ENCODE measurements around the gene CAGE1.

CAGE1 gene

GRCh38 chr6:7311176-7311575, 78.4 kb downstream of the CAGE1 start:
- DNase-seq (ENCODE audit: low read depth) = no peak
- peak overlapping the region; percentile 65 for H3K4me3 ChIP-seq (ENCODE audit: low read depth, low read length)
- TF ChIP-seq, protein P1, sequence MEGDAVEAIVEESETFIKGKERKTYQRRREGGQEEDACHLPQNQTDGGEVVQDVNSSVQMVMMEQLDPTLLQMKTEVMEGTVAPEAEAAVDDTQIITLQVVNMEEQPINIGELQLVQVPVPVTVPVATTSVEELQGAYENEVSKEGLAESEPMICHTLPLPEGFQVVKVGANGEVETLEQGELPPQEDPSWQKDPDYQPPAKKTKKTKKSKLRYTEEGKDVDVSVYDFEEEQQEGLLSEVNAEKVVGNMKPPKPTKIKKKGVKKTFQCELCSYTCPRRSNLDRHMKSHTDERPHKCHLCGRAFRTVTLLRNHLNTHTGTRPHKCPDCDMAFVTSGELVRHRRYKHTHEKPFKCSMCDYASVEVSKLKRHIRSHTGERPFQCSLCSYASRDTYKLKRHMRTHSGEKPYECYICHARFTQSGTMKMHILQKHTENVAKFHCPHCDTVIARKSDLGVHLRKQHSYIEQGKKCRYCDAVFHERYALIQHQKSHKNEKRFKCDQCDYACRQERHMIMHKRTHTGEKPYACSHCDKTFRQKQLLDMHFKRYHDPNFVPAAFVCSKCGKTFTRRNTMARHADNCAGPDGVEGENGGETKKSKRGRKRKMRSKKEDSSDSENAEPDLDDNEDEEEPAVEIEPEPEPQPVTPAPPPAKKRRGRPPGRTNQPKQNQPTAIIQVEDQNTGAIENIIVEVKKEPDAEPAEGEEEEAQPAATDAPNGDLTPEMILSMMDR (IDR thresholded peaks at IDR 0.05; ENCODE audit: insufficient read depth, low read depth, low read length, missing control alignments) = no peak

DNA sequence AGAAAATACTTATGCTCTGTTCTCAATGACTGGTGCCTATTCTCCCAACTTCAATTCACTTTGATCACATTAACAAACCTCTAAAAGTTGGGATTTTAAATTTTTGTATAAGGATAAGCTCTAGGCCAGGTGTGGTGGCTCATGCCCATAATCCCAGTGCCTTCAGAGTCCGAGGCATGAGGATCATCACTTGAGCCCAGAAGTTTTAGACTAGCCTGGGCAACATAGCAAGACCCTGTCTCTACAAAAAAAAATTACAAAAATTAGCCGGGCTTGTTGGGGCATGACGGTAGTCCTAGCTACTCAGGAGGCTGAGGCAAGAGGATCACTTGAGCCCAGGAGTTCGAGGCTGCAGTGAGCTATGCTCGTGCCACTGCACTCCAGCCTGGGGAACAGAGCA, 80.5 kb downstream of the CAGE1 start:
- TF ChIP-seq, protein P1 (IDR thresholded peaks at IDR 0.05; ENCODE audit: insufficient read depth, low read depth, low read length, missing control alignments) = no peak
- H3K4me3 ChIP-seq (ENCODE audit: low read depth, low read length) = no peak overlapping the region
- no peak for DNase-seq (ENCODE audit: low read depth)

- no peak overlapping the region for H3K4me3 ChIP-seq (ENCODE audit: low read depth, low read length)
- no peak for DNase-seq (ENCODE audit: low read depth)
- TF ChIP-seq, protein P1 (IDR thresholded peaks at IDR 0.05; ENCODE audit: insufficient read depth, low read depth, low read length, missing control alignments) = no peak
These were observed 82.0 kb downstream of the CAGE1 start for GRCh38 chr6:7307533-7307932.

GRCh38 chr6:7304821-7305220, 84.7 kb downstream of the CAGE1 start:
- no peak for DNase-seq (ENCODE audit: low read depth)
- H3K4me3 ChIP-seq (ENCODE audit: low read depth, low read length) = no peak overlapping the region
- TF ChIP-seq, protein P1 (IDR thresholded peaks at IDR 0.05; ENCODE audit: insufficient read depth, low read depth, low read length, missing control alignments) = no peak

DNA sequence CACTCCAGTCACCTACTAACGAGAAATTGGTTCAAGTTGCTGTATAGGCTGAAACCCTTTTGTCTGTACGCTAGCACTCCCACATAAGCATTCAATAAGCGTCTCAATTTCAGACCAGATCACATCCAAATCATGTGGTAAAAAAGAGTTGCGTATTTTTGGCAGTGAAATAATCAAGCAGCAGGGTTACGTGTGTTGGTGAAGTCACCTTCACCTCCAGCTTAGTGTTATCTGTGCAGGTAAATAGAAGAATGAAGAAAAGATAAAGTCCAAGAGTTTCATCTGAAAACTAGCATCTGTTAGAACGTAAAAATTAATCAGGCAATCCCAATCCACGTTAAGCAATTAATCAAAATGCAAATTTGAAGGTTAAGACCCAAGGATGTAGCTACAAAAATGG, 87.8 kb downstream of the CAGE1 start:
- TF ChIP-seq, protein P1 (IDR thresholded peaks at IDR 0.05; ENCODE audit: insufficient read depth, low read depth, low read length, missing control alignments) = no peak
- DNase-seq (ENCODE audit: low read depth) = no peak
- H3K4me3 ChIP-seq (ENCODE audit: low read depth, low read length) = no peak overlapping the region

- DNase-seq (ENCODE audit: low read depth) = no peak
- H3K4me3 ChIP-seq (ENCODE audit: low read depth, low read length) = no peak overlapping the region
- TF ChIP-seq, protein P1 (IDR thresholded peaks at IDR 0.05; ENCODE audit: insufficient read depth, low read depth, low read length, missing control alignments) = no peak
These were observed 88.6 kb downstream of the CAGE1 start for GRCh38 chr6:7300926-7301325.

- H3K4me3 ChIP-seq (ENCODE audit: low read depth, low read length) = no peak overlapping the region
- TF ChIP-seq, protein P1 (IDR thresholded peaks at IDR 0.05; ENCODE audit: insufficient read depth, low read depth, low read length, missing control alignments) = no peak
- no peak for DNase-seq (ENCODE audit: low read depth)
These were observed 91.4 kb downstream of the CAGE1 start for GRCh38 chr6:7298113-7298512.
